Occipital lobe (tissue), 2 donors: ENCODE measurements around the gene HOXC5. TPM values are rescaled to one million over a fixed set of nuclear protein-coding genes. Genes with fewer than 3 reads are reported as not detected.
"Not testable (repeated sequence)": the region's sequence is repeated elsewhere in the genome, so short reads cannot be mapped to it uniquely, and the experiment has no call there.

Source experiments
- DNase-seq: peaks from one replicate; lab custom pipeline; 2025; lab: John Stamatoyannopoulos, UW
- total RNA-seq: library from RNA; depleted of rRNA; stranded (reverse); fragments of >200 nt; gene quantifications from one replicate; pipeline ENCODE4 v1.2.3, GENCODE V29; 2014

The HOXC5 gene
- total RNA-seq, 1 donor from 2014 or later, result not detected

DNA sequence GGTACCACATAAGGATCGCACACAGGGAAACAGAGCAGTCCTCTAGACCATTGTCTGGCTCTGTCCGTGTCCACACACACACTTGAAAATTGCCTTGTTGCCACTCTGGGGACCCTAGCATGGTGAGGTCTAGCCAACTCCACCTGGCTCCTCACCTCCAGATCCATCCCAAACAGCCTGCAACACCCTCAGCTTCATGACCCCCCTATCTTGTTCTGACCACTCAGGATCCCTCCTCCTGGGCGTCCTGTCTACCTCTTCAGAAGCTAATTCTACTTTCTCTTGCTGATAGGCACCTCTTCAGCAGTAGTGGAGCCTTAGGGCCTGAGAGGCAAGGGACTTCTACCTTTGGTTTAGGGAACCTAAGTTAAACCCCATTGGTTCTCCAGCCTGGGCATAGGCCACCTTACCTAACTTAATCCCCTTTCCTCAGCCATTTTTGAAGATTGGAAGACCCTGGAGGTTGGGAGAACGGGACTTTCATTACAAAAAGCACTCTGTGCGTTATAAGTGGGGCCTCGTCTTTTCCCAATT is 697 bp upstream of the HOXC5 start:
- no peak for DNase-seq

DNA sequence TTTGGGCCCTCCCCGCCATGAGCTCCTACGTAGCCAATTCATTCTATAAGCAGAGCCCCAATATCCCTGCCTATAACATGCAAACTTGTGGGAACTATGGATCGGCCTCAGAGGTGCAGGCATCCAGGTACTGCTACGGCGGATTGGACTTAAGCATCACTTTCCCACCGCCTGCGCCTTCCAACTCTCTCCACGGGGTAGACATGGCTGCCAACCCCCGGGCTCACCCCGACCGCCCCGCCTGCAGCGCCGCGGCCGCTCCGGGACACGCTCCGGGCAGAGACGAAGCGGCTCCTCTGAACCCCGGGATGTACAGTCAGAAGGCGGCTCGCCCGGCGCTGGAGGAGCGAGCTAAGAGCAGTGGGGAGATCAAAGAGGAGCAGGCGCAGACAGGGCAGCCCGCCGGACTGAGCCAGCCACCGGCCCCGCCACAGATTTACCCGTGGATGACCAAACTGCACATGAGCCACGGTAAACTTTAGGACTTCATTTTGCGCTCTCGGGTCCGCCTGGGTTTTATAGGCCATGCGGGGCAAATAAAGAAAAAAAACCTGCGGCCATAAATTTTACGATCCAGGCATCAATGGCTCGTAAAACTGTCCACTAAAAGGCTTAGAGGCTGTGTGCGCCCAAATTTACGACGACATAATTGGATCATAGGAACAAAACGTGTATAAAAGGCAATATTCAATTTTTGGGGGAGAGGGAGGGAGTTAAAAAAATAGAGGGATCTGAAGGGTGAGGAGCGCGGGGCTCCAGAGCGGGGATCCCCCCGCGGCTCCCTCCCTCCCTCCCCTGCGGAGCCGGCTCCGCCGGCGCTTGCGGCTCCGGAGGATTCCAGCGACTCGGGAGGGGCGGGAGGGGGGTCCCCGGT is 493 bp downstream of the HOXC5 start:
- DNase-seq, result no peak

DNA sequence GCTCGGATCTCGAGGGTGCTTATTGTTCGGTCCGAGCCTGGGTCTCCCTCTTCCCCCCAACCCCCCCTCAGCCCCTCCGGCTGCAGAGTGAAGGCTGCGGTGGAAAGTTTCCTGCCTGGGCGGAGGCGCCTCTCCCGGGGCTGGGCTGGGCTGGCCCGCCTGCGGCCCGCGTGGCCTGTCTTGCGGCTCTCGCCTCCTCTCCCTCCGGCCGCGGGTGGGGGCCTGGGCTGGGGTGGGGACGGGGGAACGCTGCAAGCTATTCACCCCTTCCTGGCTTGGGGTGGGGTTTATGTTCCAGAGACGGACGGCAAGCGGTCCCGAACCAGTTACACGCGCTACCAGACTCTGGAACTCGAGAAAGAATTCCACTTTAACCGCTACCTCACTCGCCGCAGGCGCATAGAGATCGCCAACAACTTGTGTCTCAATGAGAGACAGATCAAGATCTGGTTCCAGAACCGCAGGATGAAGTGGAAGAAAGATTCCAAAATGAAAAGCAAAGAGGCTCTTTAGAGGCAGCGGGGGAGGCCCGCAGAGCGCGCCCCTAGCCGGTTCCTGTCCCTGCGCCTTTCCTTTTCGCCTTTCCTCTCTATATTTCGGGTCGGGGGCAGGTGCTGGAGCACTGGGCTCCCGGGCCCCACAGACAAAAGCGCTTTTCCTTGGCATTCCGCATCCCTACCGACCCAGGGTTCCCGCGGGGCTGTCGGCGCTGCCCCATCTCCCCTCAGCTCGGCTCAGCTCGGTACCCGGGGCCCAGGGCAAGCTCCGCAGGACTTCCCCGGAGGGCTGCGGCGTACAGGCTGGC is 1.3 kb downstream of the HOXC5 start:
- no peak for DNase-seq

DNA sequence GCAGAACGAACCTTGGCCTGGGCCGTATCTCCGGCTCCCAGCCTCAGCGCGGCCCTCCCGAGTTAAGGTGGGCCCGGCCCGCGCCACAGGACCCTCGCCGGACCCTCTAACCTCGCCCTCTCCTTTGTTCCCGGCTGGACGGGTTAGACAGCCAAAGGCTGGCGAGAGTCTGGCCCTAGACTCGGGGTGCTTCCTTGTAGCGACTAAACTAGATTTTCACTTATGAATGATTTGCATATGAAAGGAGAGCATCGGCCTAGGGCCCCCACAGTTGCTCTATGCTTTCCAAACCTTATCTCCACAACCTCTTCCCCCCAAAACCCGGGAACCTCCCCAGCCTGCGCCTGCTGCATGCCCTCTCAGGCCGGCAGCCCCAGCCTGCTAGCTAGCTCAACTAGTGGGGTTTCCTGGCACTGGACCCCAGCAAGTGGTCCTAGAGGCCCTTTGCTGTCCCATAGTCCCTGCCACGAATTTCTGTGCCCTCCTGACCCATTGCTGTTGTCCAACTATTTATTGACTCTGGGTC is 2.0 kb downstream of the HOXC5 start:
- no peak for DNase-seq

DNA sequence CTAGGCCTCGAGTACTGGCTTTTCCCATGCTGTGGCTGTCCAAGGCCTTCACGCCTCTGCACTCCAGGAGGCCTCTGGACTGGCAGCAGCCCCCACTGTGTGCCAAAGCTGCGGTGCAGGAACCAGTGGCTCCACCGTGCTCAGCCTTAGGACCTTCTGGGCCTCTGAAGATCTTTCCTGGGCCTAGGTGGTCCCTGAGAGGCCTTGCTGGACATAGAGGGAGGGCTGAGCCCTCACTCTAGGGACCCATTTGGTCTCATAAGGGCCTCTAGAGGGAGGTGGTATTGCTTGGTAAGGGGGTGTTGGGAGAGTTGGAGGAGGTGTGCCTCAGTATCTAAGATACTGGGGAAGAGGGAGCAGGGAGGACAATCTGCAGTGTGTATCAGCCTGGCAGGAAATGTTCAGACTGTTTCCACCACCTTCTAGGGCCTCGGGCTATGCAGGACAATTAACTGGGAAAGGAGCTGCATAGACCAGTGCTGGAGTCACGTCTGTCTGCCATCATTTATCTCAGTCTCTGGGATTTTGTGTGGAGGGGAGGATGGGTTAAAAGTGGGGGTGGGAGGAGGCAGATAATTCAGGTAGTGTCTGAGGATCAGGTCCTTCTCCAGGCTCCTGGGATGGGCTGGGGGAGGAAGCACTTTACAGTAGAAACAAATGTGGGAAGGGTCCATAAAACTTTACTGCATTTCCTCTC is 2.9 kb downstream of the HOXC5 start:
- DNase-seq, result no peak

DNA sequence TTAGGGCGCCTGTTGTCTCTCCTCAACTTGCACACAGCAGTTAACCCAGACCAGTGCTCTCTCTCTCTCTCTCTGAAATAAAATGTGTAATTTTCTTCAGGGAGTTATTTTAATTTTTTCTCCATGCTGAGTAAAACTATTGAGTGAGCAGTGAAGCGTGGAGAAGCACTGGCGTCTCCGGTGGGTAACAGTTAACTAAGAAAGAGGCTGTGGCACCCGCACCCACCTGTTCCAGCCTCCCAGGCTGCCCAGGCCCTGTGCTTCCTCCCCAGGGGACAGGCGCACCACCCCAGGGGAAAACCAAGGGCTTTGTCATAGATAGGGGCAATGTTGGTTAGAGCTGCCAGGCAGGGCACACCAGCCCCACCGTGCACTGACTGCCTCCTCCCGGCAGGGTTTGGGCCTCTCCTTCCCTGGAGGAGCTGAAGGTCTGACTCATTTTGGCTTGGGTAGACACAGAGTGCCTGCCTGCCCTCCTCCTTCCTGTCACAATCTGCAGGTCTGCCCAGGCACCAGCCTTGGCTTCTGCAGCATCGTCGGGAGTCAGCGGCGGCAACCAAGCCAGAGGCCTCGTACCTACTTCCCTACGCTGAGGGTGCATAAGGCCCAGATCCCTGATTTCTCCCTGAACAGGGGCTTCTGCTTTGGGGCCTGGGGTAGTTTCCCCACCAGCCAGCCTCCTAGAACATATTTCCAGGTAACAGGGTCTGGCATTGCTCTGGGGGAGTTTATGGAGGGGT is 3.9 kb downstream of the HOXC5 start:
- no peak for DNase-seq

DNA sequence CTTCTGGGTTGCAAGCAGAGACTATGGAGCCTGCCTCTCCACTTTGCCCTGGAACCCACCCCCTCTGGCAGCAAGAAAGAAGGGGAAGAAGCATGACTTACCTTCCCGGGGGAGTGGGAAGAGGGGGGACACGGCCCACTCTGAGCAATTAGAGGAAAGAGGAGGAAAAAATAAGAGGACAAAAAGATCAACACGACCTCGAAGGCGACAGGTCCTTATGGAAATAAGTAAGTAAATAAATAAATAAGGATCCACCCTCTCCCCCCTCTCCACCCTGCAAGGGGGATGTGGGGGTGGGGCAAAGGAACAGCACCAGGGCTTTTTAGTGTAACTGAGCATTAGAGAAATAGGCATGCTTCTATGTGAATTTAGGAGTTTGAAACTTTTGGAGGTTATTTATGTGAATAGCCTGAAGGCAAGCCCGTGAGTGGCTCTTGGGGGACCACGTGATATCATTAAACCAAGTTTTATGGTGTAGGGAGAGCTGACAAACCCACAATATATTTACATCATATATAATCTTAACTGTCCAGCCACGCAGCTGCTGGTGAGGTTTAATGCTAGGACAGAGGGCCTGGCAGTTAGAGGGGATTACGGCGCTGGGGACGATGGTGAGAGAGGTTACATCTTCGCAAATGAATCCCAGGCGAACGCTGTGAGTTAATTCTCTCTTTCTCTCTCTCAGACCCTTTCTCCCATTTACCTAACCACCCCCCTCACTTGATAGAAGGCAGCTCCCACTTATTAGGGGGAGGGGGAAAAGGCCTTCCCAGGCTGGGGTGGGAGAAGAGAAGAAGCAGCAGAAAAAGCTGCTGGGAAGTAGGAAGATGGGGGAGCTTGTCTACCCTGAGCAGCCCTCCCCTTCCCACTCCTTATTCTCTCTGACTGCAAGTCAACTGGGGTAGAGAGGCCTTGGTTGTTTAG is 4.8 kb downstream of the HOXC5 start:
- no peak for DNase-seq

DNA sequence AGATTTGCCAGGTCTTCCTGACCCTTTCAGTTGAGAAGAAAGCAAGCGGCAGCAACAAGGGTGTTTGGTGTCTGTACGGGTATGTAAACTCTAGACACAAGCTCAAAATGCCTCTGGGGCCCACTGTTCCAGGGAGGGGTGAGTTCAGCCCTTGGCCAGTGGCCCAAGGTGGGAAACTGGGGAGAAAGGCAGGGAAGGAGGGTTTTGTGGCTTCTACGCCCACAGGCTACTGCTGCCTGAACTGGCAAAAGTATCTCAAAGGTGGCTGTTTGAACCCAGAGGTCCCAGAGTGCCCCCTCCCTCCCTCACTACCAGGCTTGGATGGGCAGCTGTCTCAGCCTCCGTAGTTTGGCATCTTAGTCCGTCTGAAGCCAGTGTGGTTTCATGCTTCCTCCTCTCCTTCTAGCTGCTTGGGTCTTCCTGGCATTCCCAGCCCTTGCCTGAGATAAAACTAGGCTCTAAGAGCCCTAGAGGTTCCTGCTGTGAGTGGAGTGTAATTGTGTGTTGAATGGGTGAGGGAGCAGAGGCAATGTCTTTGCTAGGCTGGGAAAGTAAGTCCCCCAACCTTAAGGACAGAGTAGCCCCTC is 5.5 kb downstream of the HOXC5 start:
- no peak for DNase-seq

DNA sequence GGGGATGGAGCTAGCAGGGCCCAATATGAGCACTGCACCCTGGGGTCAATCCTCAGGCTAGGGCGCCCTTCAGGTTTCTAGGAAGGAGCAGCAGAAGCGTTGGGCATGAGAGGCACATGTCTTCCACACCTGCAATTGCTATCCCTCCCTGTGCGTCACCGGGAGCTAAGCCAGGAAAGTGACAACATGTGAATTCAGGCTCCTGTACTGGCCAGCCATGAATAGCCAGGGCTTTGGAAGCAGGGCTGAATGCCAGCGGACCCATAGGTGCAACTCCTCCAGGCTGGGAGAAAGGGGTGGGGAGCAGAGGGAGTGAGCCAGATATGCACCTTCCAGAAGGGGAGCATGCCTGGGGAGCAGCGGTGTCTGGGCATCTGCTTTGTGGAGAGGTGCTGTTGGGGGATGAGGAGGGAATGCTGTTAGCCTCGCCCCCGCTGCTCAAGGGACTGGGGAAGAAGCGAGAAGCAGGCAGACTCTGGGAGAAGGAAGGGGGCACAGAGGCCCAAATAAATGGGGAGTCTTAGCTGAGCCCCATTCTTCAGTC is 6.1 kb downstream of the HOXC5 start:
- no peak for DNase-seq

DNA sequence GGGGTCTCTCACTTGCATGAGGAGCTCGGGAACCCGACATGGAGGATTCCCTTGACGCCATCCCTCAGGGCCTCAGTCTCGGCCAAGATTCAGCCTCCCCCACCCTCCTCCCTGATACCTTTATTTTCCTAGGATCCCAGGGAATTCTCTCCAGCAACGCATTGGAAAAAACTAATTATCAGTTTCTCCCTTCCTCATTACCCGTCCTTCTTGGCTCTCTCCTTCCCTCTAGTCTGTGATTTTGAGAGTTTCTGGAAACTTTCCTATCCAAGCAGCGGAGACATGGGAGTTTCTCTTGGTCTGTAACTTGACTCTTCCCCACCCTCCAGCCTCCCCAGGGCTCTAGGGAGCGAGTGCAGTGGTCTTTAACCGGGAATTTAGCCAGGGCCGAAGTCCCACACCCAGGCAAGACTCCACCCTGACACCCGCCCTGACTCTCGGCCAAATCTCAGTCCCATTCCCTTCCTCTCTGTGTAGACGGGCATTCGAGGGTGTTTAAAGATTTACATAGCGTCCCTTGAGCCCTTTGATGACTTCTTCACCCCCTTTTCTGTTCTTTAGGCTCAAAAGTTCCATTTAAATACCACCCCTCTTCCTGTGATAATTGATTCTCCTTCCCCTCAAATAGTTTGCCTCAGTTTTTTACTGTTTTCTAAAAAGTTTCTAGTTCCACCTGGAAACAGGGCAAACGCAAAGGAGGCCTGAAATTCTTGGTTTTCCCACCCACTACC is 6.7 kb downstream of the HOXC5 start:
- no peak for DNase-seq

DNA sequence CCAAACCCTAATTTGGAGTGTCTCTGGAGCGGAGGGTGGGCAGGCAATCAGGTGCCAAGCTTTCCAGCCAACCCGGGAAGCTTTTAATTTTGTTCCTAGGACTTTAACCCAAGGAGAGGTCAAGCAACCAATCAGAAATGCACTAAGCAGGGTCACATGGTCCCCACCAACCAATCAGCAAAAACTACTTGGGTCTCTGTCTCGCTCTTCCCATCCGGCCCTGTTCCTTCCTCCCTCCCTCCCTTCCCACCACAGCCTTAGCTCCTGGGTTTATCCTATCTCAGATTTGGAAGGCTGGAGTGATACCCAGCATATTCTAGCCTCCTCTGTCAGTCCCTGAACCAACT is 7.3 kb downstream of the HOXC5 start:
- no peak for DNase-seq

DNA sequence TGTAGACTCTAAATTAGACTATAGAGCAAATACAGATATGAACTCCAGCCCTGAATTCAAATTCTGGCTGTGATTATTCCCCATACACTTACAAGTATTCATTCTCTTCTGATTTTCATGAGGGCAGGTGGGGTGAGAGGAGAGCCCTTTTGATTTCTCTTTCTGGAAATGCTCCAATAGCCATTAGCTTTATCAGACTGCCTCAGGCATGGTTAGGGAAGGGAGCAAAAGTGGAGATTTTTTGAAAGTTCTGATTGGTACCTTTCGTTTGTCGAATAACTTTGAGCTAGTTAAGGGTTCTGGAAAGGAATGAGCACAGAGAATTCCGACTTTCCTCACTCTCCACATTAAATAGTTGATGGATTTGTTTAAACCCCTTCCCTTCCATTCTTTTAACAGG is 7.8 kb downstream of the HOXC5 start:
- DNase-seq, result no peak

DNA sequence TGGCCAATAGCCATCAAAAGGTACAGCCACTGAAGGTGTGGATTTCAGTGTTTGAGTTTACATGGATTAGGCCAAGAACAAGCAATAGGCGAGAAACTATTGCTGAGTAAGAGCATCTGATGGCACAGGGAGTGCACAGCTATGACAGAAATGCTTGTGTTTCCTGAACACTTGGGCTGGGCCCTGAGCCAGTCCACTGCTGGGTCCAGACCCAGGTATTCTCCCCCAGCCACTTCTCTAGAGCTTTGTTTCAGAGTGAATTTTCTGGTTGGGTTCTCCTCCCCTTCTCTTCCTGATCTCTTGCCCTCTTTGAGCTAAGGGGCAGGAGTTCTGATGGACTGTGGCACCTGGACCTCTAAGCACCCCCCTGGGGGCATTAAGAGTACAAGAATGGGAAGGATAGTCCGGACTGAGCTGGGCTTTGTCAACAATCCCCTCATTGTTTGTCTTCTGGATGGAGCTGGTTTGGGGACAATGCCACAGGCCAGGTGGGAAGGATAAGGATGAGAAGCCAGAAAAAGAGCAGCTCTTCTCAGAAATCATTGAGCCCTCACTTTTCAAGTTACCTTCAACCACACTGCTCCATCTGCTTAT is 8.3 kb downstream of the HOXC5 start:
- DNase-seq, result no peak

DNA sequence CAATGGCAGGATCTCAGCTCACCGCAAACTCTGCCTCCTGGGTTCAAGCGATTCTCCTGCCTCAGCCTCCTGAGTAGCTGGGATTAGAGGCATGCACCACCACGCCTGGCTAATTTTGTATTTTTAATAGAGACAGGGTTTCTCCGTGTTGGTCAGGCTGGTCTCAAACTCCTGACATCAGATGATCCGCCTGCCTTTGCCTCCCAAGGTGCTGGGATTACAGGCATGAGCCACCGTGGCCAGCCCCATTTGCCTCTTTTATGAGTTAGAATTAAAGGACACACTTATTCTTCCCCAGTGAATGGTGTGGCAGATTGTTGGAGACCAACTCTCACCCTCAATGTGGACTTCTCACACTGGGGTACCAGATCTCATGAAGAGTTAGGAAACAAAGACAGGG is 9.2 kb downstream of the HOXC5 start:
- not testable (repeated sequence) for DNase-seq

DNA sequence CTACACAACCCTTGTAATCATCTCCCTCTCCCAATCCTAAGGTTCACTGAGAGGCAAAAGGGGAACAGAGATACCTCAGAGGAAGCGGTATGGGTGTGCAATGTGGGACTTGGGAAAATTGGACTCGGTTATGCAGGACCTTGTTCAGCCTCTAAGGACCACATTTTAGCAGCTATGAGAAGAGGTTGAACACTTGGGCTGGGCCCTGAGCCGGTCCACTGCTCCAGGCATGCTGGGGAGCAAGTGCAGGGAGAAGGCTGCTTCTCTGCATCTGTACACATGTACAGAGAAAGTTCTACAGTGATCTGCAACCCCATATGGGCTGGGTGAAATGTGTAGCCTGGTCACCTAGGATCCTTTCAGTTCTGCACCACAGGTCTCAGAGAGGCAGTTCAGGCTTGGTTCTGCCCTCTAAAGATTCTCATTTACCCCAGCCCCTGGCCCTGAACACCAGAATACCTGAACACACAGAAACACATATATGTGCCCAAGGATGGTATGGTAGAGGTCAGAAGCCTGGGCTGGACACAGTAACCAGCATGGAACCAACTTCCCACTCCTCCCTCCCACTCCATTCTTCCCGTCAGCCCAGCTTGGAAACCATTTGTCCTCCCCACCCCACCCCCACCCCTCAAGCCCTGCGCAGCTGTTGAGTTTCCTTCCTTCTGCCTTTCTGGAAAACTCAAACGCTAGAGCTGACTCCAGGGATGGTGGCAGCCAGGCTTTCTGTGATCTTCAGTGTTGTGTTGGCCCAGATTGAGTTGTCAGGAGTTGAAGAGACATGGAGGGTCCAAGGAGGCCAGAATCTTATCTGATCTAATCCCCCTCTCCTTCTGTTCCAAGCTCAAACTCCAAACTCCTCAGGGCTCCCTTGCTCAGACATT is 10.4 kb downstream of the HOXC5 start:
- DNase-seq, result no peak

DNA sequence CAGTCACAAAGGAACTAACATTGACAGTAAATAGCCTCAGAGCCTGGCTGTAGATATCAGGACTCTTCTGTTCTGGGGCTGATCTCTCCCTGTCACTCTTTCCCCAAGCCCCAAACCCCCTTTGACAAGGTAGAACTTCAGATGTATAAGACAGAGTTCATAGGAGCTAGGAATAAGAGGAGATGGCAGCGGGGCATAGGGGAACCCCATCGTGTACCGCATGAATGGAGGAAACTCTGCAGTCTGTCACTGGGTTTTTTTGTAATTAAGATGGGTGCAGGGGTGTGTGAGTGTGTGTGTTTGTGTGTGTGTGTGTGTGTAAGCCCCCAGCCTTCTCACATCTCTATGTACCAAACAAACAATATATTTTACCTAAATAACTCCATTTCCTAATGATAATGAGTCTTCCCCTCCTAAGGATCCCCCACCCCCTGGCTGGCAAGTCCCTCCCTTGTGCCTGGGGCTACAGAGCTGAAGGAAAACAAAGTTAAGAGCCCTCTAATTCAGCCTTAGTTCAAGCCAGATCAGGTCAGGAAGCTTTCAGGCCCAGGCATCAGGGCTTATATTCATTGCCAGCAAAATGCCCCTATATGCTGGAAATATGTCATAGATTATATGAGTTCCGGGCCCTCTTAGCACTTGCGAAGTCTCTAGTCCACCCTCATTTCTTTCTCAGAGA is 11.7 kb downstream of the HOXC5 start:
- DNase-seq, result no peak

DNA sequence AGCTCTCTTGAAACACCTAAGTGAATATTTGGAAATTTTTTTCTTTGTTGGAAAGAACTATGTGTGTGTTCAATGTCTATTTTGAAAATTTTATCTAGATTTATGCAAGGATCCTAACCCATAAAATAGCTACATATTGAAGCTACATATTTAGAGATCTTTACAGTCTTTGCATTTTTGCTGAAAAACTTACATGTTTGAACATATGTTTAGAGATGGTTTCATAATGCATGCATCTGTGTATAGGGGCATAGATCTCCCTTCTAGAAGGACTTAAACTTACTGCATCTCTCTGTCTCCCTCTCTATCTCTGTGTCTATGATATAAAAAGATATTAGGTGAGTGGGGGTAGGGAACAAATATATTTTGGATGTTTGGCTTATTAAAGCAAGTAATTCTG is 12.6 kb downstream of the HOXC5 start:
- no peak for DNase-seq
